DOHH2 (cell line): ENCODE data around the gene DOCK1.

Experiments
- H3F3A ChIP-seq: fragments of 200-600 bp; sonication (generic), shearing (Covaris generic); 2 replicates; pipeline ENCODE4 v1.6.0; 2016; ENCODE audit warnings: antibody characterized with exemption, mild to moderate bottlenecking; ENCODE audit not compliant: control insufficient read depth, insufficient read depth
- H3K27ac ChIP-seq: fragments of 200-600 bp; sonication (generic); 2 replicates; pipeline ENCODE4 v1.5.1; 2014; ENCODE audit warnings: low read depth, mild to moderate bottlenecking, low read length, moderate library complexity
- H3K27me3 ChIP-seq: fragments of 200-600 bp; sonication (generic); 2 replicates; pipeline ENCODE4 v1.6.1; 2014; ENCODE audit warnings: mild to moderate bottlenecking, low read length, mixed read lengths; ENCODE audit not compliant: control insufficient read depth
- H3K36me3 ChIP-seq: fragments of 200-600 bp; sonication (generic); 2 replicates; pipeline ENCODE4 v1.6.1; 2014; ENCODE audit warnings: mild to moderate bottlenecking, low read length, moderate library complexity, mixed read lengths; ENCODE audit not compliant: control insufficient read depth
- H3K4me1 ChIP-seq: fragments of 200-600 bp; sonication (generic); 2 replicates; pipeline ENCODE4 v1.6.1; 2014; ENCODE audit warnings: mild to moderate bottlenecking, low read length, mixed read lengths; ENCODE audit not compliant: control insufficient read depth
- H3K4me2 ChIP-seq: fragments of 200-600 bp; sonication (generic); 2 replicates; pipeline ENCODE4 v1.6.0; 2014; ENCODE audit warnings: mild to moderate bottlenecking, low read length, moderate library complexity
- H3K4me3 ChIP-seq: fragments of 200-600 bp; sonication (generic); 2 replicates; pipeline ENCODE4 v1.5.1; 2014; ENCODE audit warnings: mild to moderate bottlenecking, low read length, mixed read lengths
- H3K79me2 ChIP-seq: fragments of 200-600 bp; sonication (generic); 2 replicates; pipeline ENCODE4 v1.6.1; 2014; ENCODE audit warnings: mild to moderate bottlenecking, low read length, mixed read lengths; ENCODE audit not compliant: control insufficient read depth
- H3K9me2 ChIP-seq: fragments of 200-600 bp; sonication (generic); replicated peaks from 2 replicates; pipeline ENCODE4 v1.6.1; 2014; ENCODE audit warnings: mild to moderate bottlenecking, low read length, mixed read lengths; ENCODE audit not compliant: control insufficient read depth
- H3K9me3 ChIP-seq: fragments of 200-600 bp; sonication (generic); 2 replicates; pipeline ENCODE4 v1.6.1; 2014; ENCODE audit warnings: antibody characterized with exemption, low read length, mixed read lengths; ENCODE audit not compliant: control insufficient read depth, insufficient read depth
- H4K20me1 ChIP-seq: fragments of 200-600 bp; sonication (generic); 2 replicates; pipeline ENCODE4 v1.6.0; 2014; ENCODE audit warnings: low read depth, mild to moderate bottlenecking, antibody characterized with exemption, low read length, moderate library complexity; ENCODE audit not compliant: control insufficient read depth, insufficient read depth
- EZH2phosphoT487 ChIP-seq: fragments of 200-600 bp; sonication (generic); IDR thresholded peaks from 2 replicates; pipeline ENCODE4 v1.6.1; 2017; ENCODE audit warnings: borderline replicate concordance, mild to moderate bottlenecking, antibody characterized with exemption, low read length, moderate library complexity, mixed read lengths
- TF ChIP-seq, protein P1 (sequence below): fragments of 200-600 bp; sonication (generic); IDR thresholded peaks from one replicate; pipeline ENCODE4 v1.5.1; 2014; ENCODE audit warnings: antibody characterized with exemption, mild to moderate bottlenecking, low read depth, low read length; ENCODE audit not compliant: poor library complexity, severe bottlenecking

The DOCK1 gene

DNA sequence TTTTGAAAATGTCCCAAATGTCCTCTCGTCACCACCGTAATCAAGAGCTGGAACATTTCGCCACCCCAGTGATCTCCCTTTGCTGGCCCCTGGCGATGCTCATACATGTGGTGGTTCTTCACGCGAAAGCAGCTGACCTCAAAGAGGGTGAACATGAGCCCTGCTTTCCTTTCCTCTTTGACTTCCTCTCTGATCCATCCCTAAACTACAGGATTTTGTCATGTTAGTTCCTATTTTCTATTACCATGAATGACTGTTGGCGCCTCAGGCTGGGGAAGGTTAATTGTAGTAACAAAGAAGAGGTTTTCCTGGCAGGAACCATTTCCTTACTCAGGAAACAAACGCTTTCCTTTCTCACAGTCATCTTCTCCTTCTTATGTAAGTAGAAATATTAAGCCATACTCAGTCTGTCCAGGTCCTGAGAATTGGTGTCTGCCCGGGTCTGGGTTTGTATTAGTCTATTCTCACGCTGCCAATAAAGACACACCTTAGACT lies 176.7 kb downstream of the DOCK1 start:
- Histone ChIP-seq H3K4me3 (no peak overlapping the region), H4K20me1 (no peaks in the 10 kb centered on the region), H3K4me1 (no peaks in the 10 kb centered on the region), H3F3A (no peaks in the 10 kb centered on the region), H3K9me3 (no peaks in the 10 kb centered on the region), H3K27ac (no peak overlapping the region), H3K27me3 (no peaks in the 10 kb centered on the region), H3K4me2 (no peak overlapping the region), H3K9me2 (no peaks in the 10 kb centered on the region), H3K79me2 (no peaks in the 10 kb centered on the region), H3K36me3 (no peaks in the 10 kb centered on the region)
- no peak for TF ChIP-seq EZH2phosphoT487
- TF ChIP-seq, protein P1, sequence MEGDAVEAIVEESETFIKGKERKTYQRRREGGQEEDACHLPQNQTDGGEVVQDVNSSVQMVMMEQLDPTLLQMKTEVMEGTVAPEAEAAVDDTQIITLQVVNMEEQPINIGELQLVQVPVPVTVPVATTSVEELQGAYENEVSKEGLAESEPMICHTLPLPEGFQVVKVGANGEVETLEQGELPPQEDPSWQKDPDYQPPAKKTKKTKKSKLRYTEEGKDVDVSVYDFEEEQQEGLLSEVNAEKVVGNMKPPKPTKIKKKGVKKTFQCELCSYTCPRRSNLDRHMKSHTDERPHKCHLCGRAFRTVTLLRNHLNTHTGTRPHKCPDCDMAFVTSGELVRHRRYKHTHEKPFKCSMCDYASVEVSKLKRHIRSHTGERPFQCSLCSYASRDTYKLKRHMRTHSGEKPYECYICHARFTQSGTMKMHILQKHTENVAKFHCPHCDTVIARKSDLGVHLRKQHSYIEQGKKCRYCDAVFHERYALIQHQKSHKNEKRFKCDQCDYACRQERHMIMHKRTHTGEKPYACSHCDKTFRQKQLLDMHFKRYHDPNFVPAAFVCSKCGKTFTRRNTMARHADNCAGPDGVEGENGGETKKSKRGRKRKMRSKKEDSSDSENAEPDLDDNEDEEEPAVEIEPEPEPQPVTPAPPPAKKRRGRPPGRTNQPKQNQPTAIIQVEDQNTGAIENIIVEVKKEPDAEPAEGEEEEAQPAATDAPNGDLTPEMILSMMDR: no peak

DNA sequence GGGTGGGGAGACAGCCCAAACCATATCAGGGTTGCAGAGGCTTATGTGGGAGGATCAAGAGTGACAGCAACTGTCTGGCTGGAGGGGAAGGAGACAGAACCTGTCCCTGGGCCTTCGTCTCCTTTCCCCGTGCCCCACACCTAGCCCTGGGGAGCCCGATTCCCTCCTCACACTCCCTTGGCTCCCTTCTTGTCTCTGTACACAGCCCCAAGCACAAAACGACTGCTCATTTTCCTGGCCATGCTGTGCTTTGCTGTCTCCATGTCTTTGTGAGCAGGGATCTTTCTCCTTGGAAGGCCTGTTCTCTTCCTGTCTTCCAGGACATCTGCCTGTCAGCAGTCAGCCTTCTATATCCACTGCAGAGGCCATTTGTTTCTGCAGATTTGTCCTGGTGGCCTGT lies 177.4 kb downstream of the DOCK1 start:
- Histone ChIP-seq H3K4me1 (no peaks in the 10 kb centered on the region), H3F3A (no peaks in the 10 kb centered on the region), H4K20me1 (no peaks in the 10 kb centered on the region), H3K4me2 (no peak overlapping the region), H3K9me3 (no peaks in the 10 kb centered on the region), H3K36me3 (no peaks in the 10 kb centered on the region), H3K79me2 (no peaks in the 10 kb centered on the region), H3K27ac (no peak overlapping the region), H3K4me3 (no peak overlapping the region), H3K9me2 (no peaks in the 10 kb centered on the region), H3K27me3 (no peaks in the 10 kb centered on the region)
- TF ChIP-seq EZH2phosphoT487: no peak
- TF ChIP-seq, protein P1: no peak

DNA sequence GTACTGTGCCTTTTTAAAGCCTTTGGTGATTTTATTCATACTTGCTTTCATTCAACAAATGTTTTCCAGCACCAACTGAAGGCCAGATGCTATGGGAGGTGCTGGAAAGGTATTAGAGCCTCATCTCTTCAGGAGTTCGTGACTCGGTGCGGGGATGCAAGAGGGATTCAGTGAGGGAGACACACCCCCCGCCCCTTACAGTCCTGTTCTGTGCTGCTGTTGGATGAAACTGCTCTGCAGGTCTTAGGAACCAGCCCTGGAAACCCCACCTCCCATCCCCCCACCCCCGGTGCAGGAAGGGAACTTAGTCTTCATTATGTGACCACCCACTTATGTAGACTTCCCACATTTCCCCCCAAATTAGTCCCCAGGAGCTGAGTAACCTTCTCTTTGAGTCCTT lies 180.7 kb downstream of the DOCK1 start:
- Histone ChIP-seq H3K9me3 (no peaks in the 10 kb centered on the region), H3K27me3 (no peaks in the 10 kb centered on the region), H3K4me3 (no peak overlapping the region), H4K20me1 (no peaks in the 10 kb centered on the region), H3K4me2 (no peak overlapping the region), H3F3A (no peaks in the 10 kb centered on the region), H3K27ac (no peak overlapping the region), H3K79me2 (no peaks in the 10 kb centered on the region), H3K4me1 (no peaks in the 10 kb centered on the region), H3K36me3 (no peaks in the 10 kb centered on the region), H3K9me2 (no peaks in the 10 kb centered on the region)
- TF ChIP-seq, protein P1: no peak
- no peak for TF ChIP-seq EZH2phosphoT487
